Endodermal cell (in vitro differentiated cells): ENCODE data around the gene CASP3. TPM values are rescaled to one million over a fixed set of nuclear protein-coding genes. Genes with fewer than 3 reads are reported as not detected.

ENCODE experiments used
- DNase-seq: peaks from one replicate; pipeline ENCODE4 v3.0.0-alpha.2; 2017
- H3K27ac ChIP-seq: 2 replicates; pipeline ENCODE4 v1.5.1; 2013; ENCODE audit warnings: mild to moderate bottlenecking, low read depth, low read length, moderate library complexity
- H3K27me3 ChIP-seq: 2 replicates; pipeline ENCODE4 v1.6.1; 2013; ENCODE audit warnings: mild to moderate bottlenecking, low read length, moderate library complexity; ENCODE audit not compliant: insufficient read depth, control insufficient read depth, poor library complexity, severe bottlenecking
- H3K36me3 ChIP-seq: 2 replicates; pipeline ENCODE4 v1.7.0; 2013; ENCODE audit warnings: mild to moderate bottlenecking, low read length, moderate library complexity; ENCODE audit not compliant: control insufficient read depth, insufficient read depth
- H3K4me1 ChIP-seq: one replicate; pipeline ENCODE4 v1.7.0; 2013; ENCODE audit warnings: low read length; ENCODE audit not compliant: control insufficient read depth, insufficient read depth
- H3K4me3 ChIP-seq: 2 replicates; pipeline ENCODE4 v1.5.1; 2013; ENCODE audit warnings: mild to moderate bottlenecking, low read length, moderate library complexity
- H3K9ac ChIP-seq: 2 replicates; pipeline ENCODE4 v1.6.1; 2013; ENCODE audit warnings: mild to moderate bottlenecking, low read length, moderate library complexity; ENCODE audit not compliant: poor library complexity, severe bottlenecking; ENCODE audit errors: extremely low read depth
- H3K9me3 ChIP-seq: 2 replicates; pipeline ENCODE4 v1.6.1; 2013; ENCODE audit warnings: mild to moderate bottlenecking, low read length, moderate library complexity; ENCODE audit not compliant: control insufficient read depth
- H3K27ac Mint-ChIP-seq: 2 replicates; pipeline ENCODE4 v1.8.0; 2020; ENCODE audit warnings: mixed read lengths
- H3K27me3 Mint-ChIP-seq: 2 replicates; pipeline ENCODE4 v1.8.0; 2021; ENCODE audit warnings: mild to moderate bottlenecking, mixed read lengths; ENCODE audit not compliant: insufficient read depth
- H3K36me3 Mint-ChIP-seq: 2 replicates; pipeline ENCODE4 v1.8.0; 2020; ENCODE audit warnings: low read depth, mixed read lengths
- H3K4me1 Mint-ChIP-seq: 2 replicates; pipeline ENCODE4 v1.8.0; 2020; ENCODE audit warnings: mixed read lengths
- H3K4me3 Mint-ChIP-seq: 2 replicates; pipeline ENCODE4 v1.8.0; 2020; ENCODE audit warnings: mild to moderate bottlenecking, moderate library complexity, mixed read lengths
- H3K9me3 Mint-ChIP-seq: 2 replicates; pipeline ENCODE4 v1.8.0; 2020; ENCODE audit warnings: mild to moderate bottlenecking, mixed read lengths
- WGBS, 2 experiments: methylation state at CpG; one replicate each; pipeline versions ENCODE4 v1.1.5 to v1.1.7; 2013; ENCODE audit warnings: missing lambda C conversion rate in 2 of 2, mixed read lengths in 1 of 2; ENCODE audit not compliant: insufficient coverage in 1 of 2, insufficient read length in 1 of 2; 5-methylcytosine and 5-hydroxymethylcytosine counted together
- total RNA-seq, 2 donors: library from RNA; stranded (reverse); fragmentation: NEBNext Ultra II Directional in 1 of 2; extraction: Animal tissue kit (Norgen Biotek cat#: 25700) in 1 of 2; gene quantifications; 2 replicates in 1 of 2; 3 replicates in 1 of 2; pipeline ENCODE4 v1.2.1, GENCODE V29; 2021
- TF ChIP-seq, protein P1 (sequence below): fragments of 200-600 bp; sonication (generic); conservative IDR thresholded peaks from 2 replicates; pipeline ENCODE4 v1.5.0; 2021; ENCODE audit warnings: antibody characterized with exemption, mild to moderate bottlenecking

Gene CASP3
- total RNA-seq, 2 donors from 2014 or later = 49.8 to 62.9 TPM

DNA sequence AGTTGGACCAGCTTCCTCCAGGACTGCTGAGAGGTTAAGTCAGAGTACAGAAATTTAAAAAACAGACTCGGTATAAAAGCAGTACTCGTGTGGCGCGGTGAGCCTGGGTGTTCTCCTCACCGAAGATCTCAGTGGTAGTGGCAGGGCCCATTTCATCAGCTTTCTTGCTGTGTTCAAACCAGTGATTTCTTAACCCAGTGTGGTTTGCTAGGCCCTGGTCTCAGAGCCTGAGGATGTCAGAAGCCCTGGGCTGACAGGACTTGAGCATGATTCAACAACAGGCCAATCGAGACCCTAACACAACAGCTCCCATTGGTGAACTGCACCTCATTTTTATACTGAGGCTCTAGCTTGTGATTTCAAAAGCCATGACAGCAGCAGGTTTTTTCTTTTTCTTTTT is 23.5 kb upstream of the CASP3 start:
- H3K36me3 ChIP-seq = peaks cover 11% of the 10 kb centered on the region
- Mint-ChIP-seq H3K4me3 (no peak overlapping the region), H3K27me3 (no peaks in the 10 kb centered on the region), H3K9me3 (no peaks in the 10 kb centered on the region), H3K4me1 (peaks cover 4% of the 10 kb centered on the region), H3K36me3 (peaks cover 33% of the 10 kb centered on the region), H3K27ac (no peak overlapping the region)
- H3K27ac ChIP-seq = no peak overlapping the region
- no peaks in the 10 kb centered on the region for H3K4me1 ChIP-seq
- TF ChIP-seq, protein P1, sequence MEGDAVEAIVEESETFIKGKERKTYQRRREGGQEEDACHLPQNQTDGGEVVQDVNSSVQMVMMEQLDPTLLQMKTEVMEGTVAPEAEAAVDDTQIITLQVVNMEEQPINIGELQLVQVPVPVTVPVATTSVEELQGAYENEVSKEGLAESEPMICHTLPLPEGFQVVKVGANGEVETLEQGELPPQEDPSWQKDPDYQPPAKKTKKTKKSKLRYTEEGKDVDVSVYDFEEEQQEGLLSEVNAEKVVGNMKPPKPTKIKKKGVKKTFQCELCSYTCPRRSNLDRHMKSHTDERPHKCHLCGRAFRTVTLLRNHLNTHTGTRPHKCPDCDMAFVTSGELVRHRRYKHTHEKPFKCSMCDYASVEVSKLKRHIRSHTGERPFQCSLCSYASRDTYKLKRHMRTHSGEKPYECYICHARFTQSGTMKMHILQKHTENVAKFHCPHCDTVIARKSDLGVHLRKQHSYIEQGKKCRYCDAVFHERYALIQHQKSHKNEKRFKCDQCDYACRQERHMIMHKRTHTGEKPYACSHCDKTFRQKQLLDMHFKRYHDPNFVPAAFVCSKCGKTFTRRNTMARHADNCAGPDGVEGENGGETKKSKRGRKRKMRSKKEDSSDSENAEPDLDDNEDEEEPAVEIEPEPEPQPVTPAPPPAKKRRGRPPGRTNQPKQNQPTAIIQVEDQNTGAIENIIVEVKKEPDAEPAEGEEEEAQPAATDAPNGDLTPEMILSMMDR = no peak
- no peak for DNase-seq
- no peaks in the 10 kb centered on the region for H3K27me3 ChIP-seq
- H3K9me3 ChIP-seq = no peaks in the 10 kb centered on the region
- no peak overlapping the region for H3K4me3 ChIP-seq
- H3K9ac ChIP-seq = no peak overlapping the region
- 95 to 99% methylated on average over 5 to 6 of the region's 6 CpGs for WGBS, 2 experiments

DNA sequence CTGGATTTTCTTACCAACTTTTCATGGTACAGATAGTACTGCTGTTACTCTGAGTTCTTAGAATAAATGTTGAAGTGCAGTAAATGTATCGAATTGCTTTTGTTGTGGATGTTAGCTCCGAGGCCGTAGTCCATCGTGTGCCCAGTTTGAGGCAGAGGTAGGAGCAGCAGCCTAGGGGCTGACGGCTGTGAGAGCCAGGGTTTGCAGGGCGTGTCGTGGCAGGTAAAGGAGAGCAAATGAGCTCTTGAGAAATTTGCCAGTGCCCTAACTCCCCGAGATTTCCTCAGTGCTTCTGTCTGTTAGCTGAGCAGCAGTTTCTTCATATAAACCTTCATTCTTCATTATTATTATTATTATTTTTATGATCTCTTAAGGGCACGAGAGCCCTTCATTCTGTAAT is 21.9 kb upstream of the CASP3 start:
- H3K4me1 Mint-ChIP-seq = peaks cover 4% of the 10 kb centered on the region
- no peaks in the 10 kb centered on the region for H3K9me3 ChIP-seq
- no peak overlapping the region for H3K4me3 Mint-ChIP-seq
- no peak overlapping the region for H3K4me3 ChIP-seq
- H3K27ac Mint-ChIP-seq = no peak overlapping the region
- peaks cover 11% of the 10 kb centered on the region for H3K36me3 ChIP-seq
- H3K9ac ChIP-seq = no peak overlapping the region
- no peaks in the 10 kb centered on the region for H3K27me3 ChIP-seq
- peaks cover 40% of the 10 kb centered on the region for H3K36me3 Mint-ChIP-seq
- H3K9me3 Mint-ChIP-seq = no peaks in the 10 kb centered on the region
- TF ChIP-seq, protein P1 = no peak
- DNase-seq = no peak
- WGBS, 2 experiments = 91 to 94% methylated on average over 3 to 9 of the region's 9 CpGs
- H3K4me1 ChIP-seq = no peaks in the 10 kb centered on the region
- H3K27ac ChIP-seq = no peak overlapping the region
- H3K27me3 Mint-ChIP-seq = no peaks in the 10 kb centered on the region

DNA sequence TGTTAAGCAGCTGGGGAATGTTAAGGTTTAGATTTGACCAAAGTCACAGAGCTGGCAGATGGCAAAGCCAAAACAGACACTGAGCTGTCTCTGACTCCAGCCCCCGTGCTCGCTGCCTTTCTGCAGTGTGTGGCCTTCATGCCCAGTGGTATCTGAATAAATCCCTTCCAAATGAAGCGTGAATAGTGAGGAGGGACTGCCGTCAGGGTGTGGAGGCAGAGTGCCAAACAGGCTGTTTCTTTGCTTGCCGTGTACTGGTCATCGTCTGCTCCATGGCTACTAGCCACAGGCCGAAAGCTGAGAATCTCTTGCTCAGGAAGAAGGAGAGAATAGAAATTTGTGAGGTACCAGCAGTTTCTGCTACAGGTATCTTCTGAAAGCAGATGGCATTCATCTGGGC is 20.0 kb upstream of the CASP3 start:
- H3K9me3 Mint-ChIP-seq = no peaks in the 10 kb centered on the region
- WGBS, 2 experiments = 87 to 96% methylated on average over 5 to 7 of the region's 7 CpGs

More for the DNA sequence above, 20.0 kb upstream of the CASP3 start:
- DNase-seq = no peak
- TF ChIP-seq, protein P1 = no peak
- Mint-ChIP-seq H3K4me1 (peaks cover 4% of the 10 kb centered on the region), H3K4me3 (no peak overlapping the region), H3K27ac (no peak overlapping the region), H3K36me3 (peaks cover 36% of the 10 kb centered on the region), H3K27me3 (no peaks in the 10 kb centered on the region)
- Histone ChIP-seq H3K27me3 (no peaks in the 10 kb centered on the region), H3K9me3 (no peaks in the 10 kb centered on the region), H3K9ac (no peak overlapping the region), H3K4me1 (no peaks in the 10 kb centered on the region), H3K4me3 (no peak overlapping the region), H3K36me3 (peaks cover 7% of the 10 kb centered on the region), H3K27ac (no peak overlapping the region)
